GM18508 (cell line): ENCODE results near the gene PDZK1.
"Not testable (repeated sequence)": the region's sequence is repeated elsewhere in the genome, so short reads cannot be mapped to it uniquely, and the experiment has no call there.

Experiments used
- ATAC-seq: cut with Tn5 transposase; IDR thresholded peaks from one replicate; pipeline ENCODE4 v1.9.1; 2021; ENCODE audit warnings: moderate number of reproducible peaks; ENCODE audit not compliant: insufficient read depth, unreplicated experiment

The PDZK1 gene

DNA sequence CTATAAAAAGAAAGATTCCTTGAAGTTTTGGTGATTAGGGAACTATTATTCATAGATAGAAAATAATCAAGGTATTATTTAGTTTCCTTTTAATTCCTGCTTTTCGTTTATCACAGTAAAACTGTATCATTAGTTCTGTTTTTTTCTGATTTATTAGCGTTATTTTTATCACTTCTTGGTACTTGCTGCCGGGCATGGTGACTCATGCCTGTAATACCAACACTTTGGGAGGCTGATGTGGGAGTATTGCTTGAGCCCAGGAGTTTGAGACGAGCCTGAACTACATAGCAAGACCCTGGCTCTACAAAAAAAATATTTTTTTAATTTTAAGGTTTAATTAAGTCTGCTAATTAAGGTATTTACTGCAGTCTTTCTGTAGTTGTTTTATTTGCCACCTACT, 42.2 kb downstream of the PDZK1 start:
- ATAC-seq, result not testable (repeated sequence)

DNA sequence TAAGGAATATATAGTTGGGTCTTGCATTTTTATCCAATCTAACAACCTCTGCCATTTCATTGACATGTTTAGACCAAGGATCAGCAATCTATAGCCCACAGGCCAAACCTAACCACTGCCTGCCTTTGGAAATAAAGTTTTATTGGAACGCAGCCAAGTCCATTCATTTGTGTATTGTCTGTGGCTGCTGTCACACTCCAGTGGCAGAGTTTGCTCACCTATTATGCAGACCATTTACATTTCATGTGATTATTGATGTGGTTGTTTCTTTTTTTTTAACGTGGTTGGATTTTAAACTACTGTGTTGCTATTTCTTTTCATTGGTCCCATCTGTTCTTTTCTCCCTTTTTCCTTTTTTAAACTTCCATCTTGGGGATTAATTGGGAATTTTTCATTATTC, 44.7 kb downstream of the PDZK1 start:
- not testable (repeated sequence) for ATAC-seq

DNA sequence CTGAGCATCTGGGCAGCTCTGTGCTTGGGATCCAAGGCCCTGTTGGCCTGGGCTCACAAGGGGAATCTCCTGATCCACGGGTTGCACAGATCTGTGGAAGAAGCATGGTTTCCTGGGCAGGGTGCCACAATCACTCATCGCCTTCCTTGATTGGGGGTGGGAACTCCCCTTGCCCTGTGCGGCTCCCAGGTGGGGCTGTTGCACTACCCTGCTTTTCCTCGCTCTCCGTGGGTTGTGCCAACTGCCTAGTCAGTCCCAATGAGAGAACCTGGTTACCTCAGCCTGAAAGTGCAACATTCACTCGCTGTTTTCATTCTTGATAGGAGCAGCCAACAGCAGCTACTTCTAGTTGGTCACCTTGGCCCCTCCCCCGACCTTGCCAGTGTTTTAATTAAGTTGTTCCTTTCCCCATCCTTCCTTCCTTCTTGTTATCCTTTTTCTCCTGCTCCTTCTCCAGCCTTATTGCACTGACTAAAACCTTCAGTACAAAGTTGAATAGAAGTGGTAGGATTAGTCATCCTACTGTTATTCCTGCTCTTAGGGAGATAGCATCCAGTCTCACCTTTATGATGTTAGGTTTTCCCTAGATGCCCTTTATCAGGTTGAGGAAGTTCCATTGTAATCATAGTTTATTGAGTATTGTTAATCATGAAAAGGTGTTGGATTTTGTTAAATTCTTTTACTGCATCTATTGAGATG, 50.8 kb downstream of the PDZK1 start:
- not testable (repeated sequence) for ATAC-seq

DNA sequence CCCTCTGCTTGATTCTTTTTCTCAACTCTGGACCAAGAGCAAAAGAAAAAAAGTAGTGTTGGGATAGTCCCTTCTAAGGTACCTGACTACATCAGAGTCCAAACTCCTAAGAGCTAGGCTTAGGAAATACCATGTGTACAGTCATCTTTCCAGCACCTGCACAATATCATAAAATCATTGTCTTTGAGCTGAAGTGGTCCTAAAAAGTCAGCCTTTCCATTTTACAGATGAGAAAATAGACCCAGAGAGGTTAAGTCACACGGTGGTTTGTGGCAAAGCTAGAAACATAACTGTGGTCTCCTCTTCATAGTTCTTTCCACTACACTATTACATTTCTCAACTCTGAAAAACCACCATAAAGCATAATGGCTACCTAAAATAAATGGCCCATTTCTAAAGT, 63.2 kb downstream of the PDZK1 start:
- not testable (repeated sequence) for ATAC-seq

DNA sequence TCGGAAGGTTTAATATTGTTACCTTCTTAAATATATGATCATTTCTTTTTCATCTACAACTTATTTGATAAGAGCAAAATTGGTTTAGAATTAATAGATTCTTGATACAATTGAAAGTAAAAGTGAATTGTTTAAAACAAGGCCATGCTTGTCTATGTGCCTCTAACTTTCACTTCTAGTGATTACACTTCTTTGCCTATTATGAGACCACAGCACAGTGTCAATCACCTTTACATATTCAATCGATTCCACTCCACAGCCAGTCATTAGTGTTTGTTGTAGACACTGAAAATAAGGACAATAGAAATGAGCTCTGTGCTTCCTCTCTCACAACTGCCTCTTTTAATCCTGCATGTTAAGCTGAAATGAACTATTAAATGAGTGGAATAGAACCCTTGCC, 65.3 kb downstream of the PDZK1 start:
- not testable (repeated sequence) for ATAC-seq

DNA sequence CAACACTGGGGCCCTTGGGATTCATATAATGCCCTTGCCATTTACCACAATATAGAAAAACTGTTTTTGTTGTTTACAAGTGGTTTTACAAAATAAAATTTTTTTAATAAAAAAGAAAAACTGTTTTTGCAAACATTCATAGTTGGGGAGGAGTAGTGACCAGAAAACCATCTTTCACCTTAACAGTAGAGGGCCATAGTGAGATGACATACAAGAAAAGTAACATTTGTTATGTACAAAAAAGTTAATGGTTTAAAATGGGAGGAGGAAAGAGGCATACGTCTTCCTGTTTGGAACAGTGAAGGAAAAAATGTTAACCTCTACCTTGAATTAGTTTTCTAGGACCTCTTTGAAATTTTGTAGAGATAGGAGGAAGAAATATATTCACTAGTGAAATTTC, 70.9 kb downstream of the PDZK1 start:
- ATAC-seq, result not testable (repeated sequence)

DNA sequence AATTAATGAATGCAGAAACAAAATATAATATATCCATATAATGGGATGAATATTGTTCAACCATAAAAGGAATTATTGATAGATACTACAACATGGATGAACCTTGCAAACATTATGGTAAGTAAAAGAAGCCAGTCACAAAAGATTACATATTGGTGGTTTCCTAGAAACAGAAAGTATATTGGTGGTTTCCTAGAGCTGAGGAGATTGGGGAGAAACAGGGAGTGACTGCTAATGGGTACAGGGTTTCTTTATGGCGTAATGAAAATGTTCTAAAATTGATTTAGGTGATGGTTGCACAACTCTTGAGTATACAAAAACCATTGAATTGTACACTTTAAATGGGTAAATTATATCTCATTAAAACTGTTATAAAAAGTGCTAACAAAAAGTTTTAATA, 85.0 kb downstream of the PDZK1 start:
- not testable (repeated sequence) for ATAC-seq
